ENCODE results near the gene EIPR1. TPM values are rescaled to one million over a fixed set of nuclear protein-coding genes. Genes with fewer than 3 reads are reported as not detected.

The EIPR1 gene
- total and polyA plus RNA-seq, 2 of the 13 experiments (the other 11 are each of a cell fraction or from before 2014, with no cell fraction given), result 70.0 to 96.3 TPM

DNA sequence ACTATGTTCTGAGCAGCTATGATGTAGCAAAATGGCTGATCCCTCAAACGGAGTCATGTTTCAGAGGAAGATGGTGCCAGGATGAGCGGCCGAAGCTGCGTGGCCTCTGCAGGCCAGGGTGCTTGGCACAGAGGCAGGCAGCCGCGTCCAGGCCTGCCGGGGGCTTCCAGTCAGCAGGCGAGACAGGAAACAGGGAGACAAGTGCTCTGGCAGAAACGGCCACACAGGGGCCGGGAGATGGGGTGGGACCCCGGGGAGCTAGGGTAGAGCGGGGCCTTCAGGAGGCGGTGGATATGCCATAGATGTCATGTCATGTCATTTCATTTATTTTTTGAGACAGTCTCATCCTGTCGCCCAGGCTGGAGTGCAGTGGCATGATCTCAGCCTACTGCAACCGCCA is 50.7 kb downstream of the EIPR1 start (continued):
- TF ChIP-seq, protein P1, sequence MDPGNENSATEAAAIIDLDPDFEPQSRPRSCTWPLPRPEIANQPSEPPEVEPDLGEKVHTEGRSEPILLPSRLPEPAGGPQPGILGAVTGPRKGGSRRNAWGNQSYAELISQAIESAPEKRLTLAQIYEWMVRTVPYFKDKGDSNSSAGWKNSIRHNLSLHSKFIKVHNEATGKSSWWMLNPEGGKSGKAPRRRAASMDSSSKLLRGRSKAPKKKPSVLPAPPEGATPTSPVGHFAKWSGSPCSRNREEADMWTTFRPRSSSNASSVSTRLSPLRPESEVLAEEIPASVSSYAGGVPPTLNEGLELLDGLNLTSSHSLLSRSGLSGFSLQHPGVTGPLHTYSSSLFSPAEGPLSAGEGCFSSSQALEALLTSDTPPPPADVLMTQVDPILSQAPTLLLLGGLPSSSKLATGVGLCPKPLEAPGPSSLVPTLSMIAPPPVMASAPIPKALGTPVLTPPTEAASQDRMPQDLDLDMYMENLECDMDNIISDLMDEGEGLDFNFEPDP (CRISPR knock-in tag; conservative IDR thresholded peaks at IDR 0.05), result no peak
- no peak for TF ChIP-seq ZNF546 (CRISPR knock-in tag; conservative IDR thresholded peaks at IDR 0.05)
- TF ChIP-seq, protein P2, sequence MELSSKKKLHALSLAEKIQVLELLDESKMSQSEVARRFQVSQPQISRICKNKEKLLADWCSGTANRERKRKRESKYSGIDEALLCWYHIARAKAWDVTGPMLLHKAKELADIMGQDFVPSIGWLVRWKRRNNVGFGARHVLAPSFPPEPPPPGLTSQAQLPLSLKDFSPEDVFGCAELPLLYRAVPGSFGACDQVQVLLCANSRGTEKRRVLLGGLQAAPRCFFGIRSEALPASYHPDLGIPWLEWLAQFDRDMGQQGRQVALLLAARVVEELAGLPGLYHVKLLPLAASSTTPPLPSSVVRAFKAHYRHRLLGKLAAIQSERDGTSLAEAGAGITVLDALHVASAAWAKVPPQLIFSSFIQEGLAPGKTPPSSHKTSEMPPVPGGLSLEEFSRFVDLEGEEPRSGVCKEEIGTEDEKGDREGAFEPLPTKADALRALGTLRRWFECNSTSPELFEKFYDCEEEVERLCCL (CRISPR knock-in tag; IDR thresholded peaks at IDR 0.05; ENCODE audit: borderline replicate concordance), result no peak

DNA sequence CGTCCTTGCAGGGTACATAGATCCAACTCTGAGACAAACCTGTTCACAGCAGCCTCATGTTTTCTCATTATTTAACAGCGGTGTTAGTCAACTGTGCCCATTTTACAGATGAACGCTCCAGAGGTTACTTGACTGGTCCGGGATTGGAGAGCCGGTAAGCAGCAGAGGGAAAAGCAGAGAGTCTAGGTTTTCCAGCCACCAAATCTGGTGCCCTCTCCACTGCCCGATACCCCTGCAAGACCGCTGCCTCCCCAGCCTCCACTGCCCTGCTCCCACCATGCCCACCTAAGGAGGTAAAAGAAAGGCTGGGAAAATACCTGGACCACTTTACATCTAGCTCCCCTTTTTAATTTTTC is 51.5 kb downstream of the EIPR1 start:
- TF ChIP-seq, protein P3, sequence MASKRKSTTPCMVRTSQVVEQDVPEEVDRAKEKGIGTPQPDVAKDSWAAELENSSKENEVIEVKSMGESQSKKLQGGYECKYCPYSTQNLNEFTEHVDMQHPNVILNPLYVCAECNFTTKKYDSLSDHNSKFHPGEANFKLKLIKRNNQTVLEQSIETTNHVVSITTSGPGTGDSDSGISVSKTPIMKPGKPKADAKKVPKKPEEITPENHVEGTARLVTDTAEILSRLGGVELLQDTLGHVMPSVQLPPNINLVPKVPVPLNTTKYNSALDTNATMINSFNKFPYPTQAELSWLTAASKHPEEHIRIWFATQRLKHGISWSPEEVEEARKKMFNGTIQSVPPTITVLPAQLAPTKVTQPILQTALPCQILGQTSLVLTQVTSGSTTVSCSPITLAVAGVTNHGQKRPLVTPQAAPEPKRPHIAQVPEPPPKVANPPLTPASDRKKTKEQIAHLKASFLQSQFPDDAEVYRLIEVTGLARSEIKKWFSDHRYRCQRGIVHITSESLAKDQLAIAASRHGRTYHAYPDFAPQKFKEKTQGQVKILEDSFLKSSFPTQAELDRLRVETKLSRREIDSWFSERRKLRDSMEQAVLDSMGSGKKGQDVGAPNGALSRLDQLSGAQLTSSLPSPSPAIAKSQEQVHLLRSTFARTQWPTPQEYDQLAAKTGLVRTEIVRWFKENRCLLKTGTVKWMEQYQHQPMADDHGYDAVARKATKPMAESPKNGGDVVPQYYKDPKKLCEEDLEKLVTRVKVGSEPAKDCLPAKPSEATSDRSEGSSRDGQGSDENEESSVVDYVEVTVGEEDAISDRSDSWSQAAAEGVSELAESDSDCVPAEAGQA (IDR thresholded peaks at IDR 0.05; ENCODE audit: low read depth), result no peak
- TF ChIP-seq, protein P3 (CRISPR knock-in tag; IDR thresholded peaks at IDR 0.05; ENCODE audit: borderline replicate concordance), result no peak
- TF ChIP-seq ZNF629 (CRISPR knock-in tag; conservative IDR thresholded peaks at IDR 0.05), result peak; percentile 67
- WGBS (ENCODE audit: low lambda C conversion rate), result over 99% methylated on average over 7 of the region's 7 CpGs
- H3K4me2 ChIP-seq (ENCODE audit: low read depth, low read length), result no peak overlapping the region

More for the DNA sequence above, 51.5 kb downstream of the EIPR1 start:
- ChIA-PET CTCF (ENCODE audit: low intra/inter-chr PET ratio, low total read pairs) (no interaction called here), POLR2A (interaction anchor here (2.1 kb wide), 1 partner anchor 53 kb away, joined by 5 read pairs; the partner anchor contains the start of gene TRAPPC12)
- H3K4me1 ChIP-seq (ENCODE audit: insufficient read depth, low read length), result peaks cover 21% of the 10 kb centered on the region
- peaks cover 14 to 44% of the 10 kb centered on the region in 2 experiments for H3K36me3 ChIP-seq (replicated peaks in 1 of 2; ENCODE audit: control insufficient read depth in 1 of 2, insufficient read depth in 2 of 2, low read length in 2 of 2)
- H2AFZ ChIP-seq (ENCODE audit: low read length), result no peak overlapping the region
- in situ Hi-C loops (cut with HindIII; ENCODE audit: extremely low pct_ligation_motif_present, low pct_unique_long_range_greater_than_20kb) (no loop called here), intact Hi-C loops (cut with micrococcal nuclease; ENCODE audit: unreplicated experiment) (no loop called here)
- FAIRE-seq (no peak), DNase-seq (ENCODE audit: low spot score) (no peak), ATAC-seq (no peak)
- H3K27me3 ChIP-seq (ENCODE audit: control insufficient read depth in 1 of 2, insufficient read depth in 2 of 2, low read length in 2 of 2), result no peaks in the 10 kb centered on the region
- no peak overlapping the region for H3K4me3 ChIP-seq (replicated peaks in 1 of 3; ENCODE audit: insufficient read depth in 1 of 3, low read depth in 2 of 3, low read length in 3 of 3)
- no peak overlapping the region for H3K9ac ChIP-seq (ENCODE audit: insufficient read depth, low read depth, low read length)
- no TSS peak for BruUV-seq (replicated peaks)
- no peaks in the 10 kb centered on the region for H3K9me3 ChIP-seq (ENCODE audit: low read length)
- peaks cover 12% of the 10 kb centered on the region for H3K79me2 ChIP-seq (ENCODE audit: insufficient read depth, low read length)
- H3K27ac ChIP-seq (ENCODE audit: extremely low read length, insufficient read depth, low read length), result peak overlapping the region; percentile 65
- H4K20me1 ChIP-seq (ENCODE audit: insufficient read depth, low read length), result no peaks in the 10 kb centered on the region; the same call in 1 of the 2 replicates

Data from HepG2 (cell line).